Thyroid gland (tissue), 4 donors: ENCODE results near the gene SLC66A1. TPM values are rescaled to one million over a fixed set of nuclear protein-coding genes. Genes with fewer than 3 reads are reported as not detected.

Source experiments
- DNase-seq, 2 donors: peaks; one replicate each; pipeline ENCODE4 v3.0.0-alpha.2; 2019
- H3K27ac ChIP-seq, 3 donors: fragments of 200-600 bp; sonication (generic); 1 replicate in 2 of 3; 2 replicates in 1 of 3; pipeline ENCODE4 v1.5.1; 2016 to 2019; ENCODE audit warnings: mild to moderate bottlenecking in 1 of 3, moderate library complexity in 1 of 3
- H3K27me3 ChIP-seq: fragments of 200-600 bp; sonication (generic); one replicate; pipeline ENCODE4 v1.5.1; 2019
- H3K36me3 ChIP-seq, 2 donors: fragments of 200-600 bp; sonication (generic); one replicate each; pipeline ENCODE4 v1.5.1; 2016 to 2019
- H3K4me1 ChIP-seq, 2 donors: fragments of 200-600 bp; sonication (generic); one replicate each; pipeline ENCODE4 v1.5.1; 2017 to 2019
- H3K4me3 ChIP-seq, 3 donors: fragments of 200-600 bp; sonication (generic); replicated peaks in 1 of 3; 1 replicate in 2 of 3; 2 replicates in 1 of 3; pipeline ENCODE4 v1.5.1; 2016; ENCODE audit warnings: mild to moderate bottlenecking in 1 of 3
- H3K9me3 ChIP-seq: fragments of 200-600 bp; sonication (generic); one replicate; pipeline ENCODE4 v1.5.1; 2017
- CTCF ChIP-seq, 6 experiments: fragments of 200-600 bp in 3 of 6; fragments of 450-650 bp in 3 of 6; sonication (generic) in 3 of 6; IDR thresholded peaks; one replicate each; pipeline ENCODE4 v1.5.1; 2016 to 2019; ENCODE audit warnings: antibody characterized with exemption in 6 of 6, mild to moderate bottlenecking in 2 of 6, inconsistent platforms in 1 of 6, moderate library complexity in 1 of 6
- POLR2A ChIP-seq, 2 donors: fragments of 450-650 bp; IDR thresholded peaks; one replicate each; pipeline ENCODE4 v1.6.1; 2017; ENCODE audit warnings: antibody characterized with exemption in 2 of 2, mild to moderate bottlenecking in 2 of 2, moderate library complexity in 1 of 2
- WGBS, 2 donors: methylation state at CpG; one replicate each; pipeline ENCODE4 v1.1.5; 2017; 5-methylcytosine and 5-hydroxymethylcytosine counted together
- intact Hi-C: fragments of 100-400 bp; cut with DNase I; formaldehyde crosslinking; loops from one replicate; pipeline ENCODE4 v1.15.1; 2023
- total RNA-seq, 4 donors: library from RNA; depleted of rRNA; stranded (reverse); fragments of >200 nt; gene quantifications; one replicate each; pipeline ENCODE4 v1.2.3, GENCODE V29; 2016

SLC66A1 gene
- total RNA-seq, 4 donors from 2014 or later, result 17.6 to 24.6 (median 17.8) TPM

- Histone ChIP-seq H3K36me3 (peaks cover 24 to 33% of the 10 kb centered on the region in 2 donors), H3K9me3 (no peaks in the 10 kb centered on the region), H3K27ac (no peak overlapping the region), H3K4me1 (no peaks in the 10 kb centered on the region), H3K27me3 (no peaks in the 10 kb centered on the region), H3K4me3 (no peak overlapping the region)
- no peak for DNase-seq
- no peak for TF ChIP-seq POLR2A (IDR thresholded peaks at IDR 0.05)
- no peak for TF ChIP-seq CTCF (IDR thresholded peaks at IDR 0.05)
- WGBS, 2 donors, result 92 to 96% methylated on average over 21 to 30 of the region's 32 CpGs
- intact Hi-C loops, result no loop called here
Measured at GRCh38 chr1:19325958-19326747, 14.0 kb downstream of the SLC66A1 start.

DNA sequence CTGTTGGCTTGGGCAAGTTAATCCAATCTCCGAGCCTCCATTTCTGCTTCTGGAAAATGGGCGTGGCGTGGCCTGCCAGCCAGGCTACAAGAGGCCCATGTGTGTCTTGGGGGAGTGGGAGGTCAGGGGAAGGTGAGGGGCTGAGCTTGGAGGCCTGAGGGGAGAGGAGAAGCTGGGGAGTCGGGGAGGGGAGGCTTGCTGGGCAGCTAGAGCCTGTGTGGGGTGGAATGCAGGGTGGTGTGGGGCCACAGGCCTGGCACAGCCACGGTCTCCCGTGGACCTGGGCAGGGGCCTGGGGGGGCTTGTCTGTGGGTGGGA lies 14.6 kb downstream of the SLC66A1 start:
- H3K36me3 ChIP-seq, result peaks cover 24 to 33% of the 10 kb centered on the region in 2 donors

DNA sequence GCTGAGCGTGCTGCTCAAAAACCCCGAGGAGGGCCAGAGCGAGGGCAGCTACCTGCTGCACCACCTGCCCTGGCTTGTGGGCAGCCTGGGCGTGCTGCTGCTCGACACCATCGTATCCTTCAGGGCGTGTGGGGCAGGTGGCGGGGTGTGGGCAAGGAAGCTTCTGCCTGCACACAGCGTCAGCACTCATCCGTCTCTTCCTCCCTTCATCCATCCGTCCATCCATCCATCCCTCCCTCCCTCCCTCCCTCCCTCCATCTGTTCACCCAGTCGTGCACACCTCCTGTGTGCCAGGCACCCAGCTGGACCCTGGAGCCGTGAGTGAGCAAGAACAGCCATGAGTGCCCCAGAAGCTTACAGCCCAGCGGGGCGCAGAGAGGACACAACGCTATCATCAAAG lies 15.2 kb downstream of the SLC66A1 start:
- Histone ChIP-seq H3K27ac (no peak overlapping the region), H3K4me3 (no peak overlapping the region), H3K36me3 (peaks cover 24 to 33% of the 10 kb centered on the region in 2 donors), H3K27me3 (no peaks in the 10 kb centered on the region), H3K4me1 (no peaks in the 10 kb centered on the region), H3K9me3 (no peaks in the 10 kb centered on the region)
- TF ChIP-seq CTCF (IDR thresholded peaks at IDR 0.05), result no peak
- intact Hi-C loops, result no loop called here
- no peak for DNase-seq
- WGBS, 2 donors, result 87 to 95% methylated on average over 14 to 15 of the region's 16 CpGs

More for the DNA sequence above, 14.6 kb downstream of the SLC66A1 start:
- DNase-seq, result no peak
- H3K27ac ChIP-seq, result no peak overlapping the region
- intact Hi-C loops, result no loop called here
- H3K4me3 ChIP-seq, result no peak overlapping the region
- no peaks in the 10 kb centered on the region for H3K4me1 ChIP-seq
- no peaks in the 10 kb centered on the region for H3K9me3 ChIP-seq
- no peaks in the 10 kb centered on the region for H3K27me3 ChIP-seq
- no peak for TF ChIP-seq POLR2A (IDR thresholded peaks at IDR 0.05)
- TF ChIP-seq CTCF (IDR thresholded peaks at IDR 0.05), result no peak
- WGBS, 2 donors, result 77 to 87% methylated on average over 4 to 6 of the region's 6 CpGs

- Histone ChIP-seq H3K36me3 (peaks cover 24 to 33% of the 10 kb centered on the region in 2 donors), H3K27ac (no peak overlapping the region), H3K27me3 (no peaks in the 10 kb centered on the region), H3K4me1 (no peaks in the 10 kb centered on the region), H3K4me3 (no peak overlapping the region), H3K9me3 (no peaks in the 10 kb centered on the region)
- DNase-seq, result no peak
- WGBS, 2 donors, result 92% methylated on average over 5 to 9 of the region's 9 CpGs
- intact Hi-C loops, result no loop called here
- TF ChIP-seq POLR2A (IDR thresholded peaks at IDR 0.05) (no peak), CTCF (IDR thresholded peaks at IDR 0.05) (no peak)
Measured at GRCh38 chr1:19327736-19328135, 15.6 kb downstream of the SLC66A1 start.

GRCh38 chr1:19328486-19328885 lies 16.4 kb downstream of the SLC66A1 start:
- TF ChIP-seq POLR2A (IDR thresholded peaks at IDR 0.05) (no peak), CTCF (IDR thresholded peaks at IDR 0.05) (no peak)
- H3K9me3 ChIP-seq, result no peaks in the 10 kb centered on the region
- intact Hi-C loops, result no loop called here
- H3K27ac ChIP-seq, result no peak overlapping the region
- peaks cover 24 to 33% of the 10 kb centered on the region in 2 donors for H3K36me3 ChIP-seq
- no peaks in the 10 kb centered on the region for H3K27me3 ChIP-seq
- H3K4me3 ChIP-seq, result no peak overlapping the region
- no peaks in the 10 kb centered on the region for H3K4me1 ChIP-seq
- 92 to 100% methylated on average over 4 to 13 of the region's 18 CpGs for WGBS, 2 donors
- no peak for DNase-seq
